Kidney (tissue), 14 donors: ENCODE measurements around the gene PCDHGB3. TPM values are rescaled to one million over a fixed set of nuclear protein-coding genes. Genes with fewer than 3 reads are reported as not detected.
A peak's percentile ranks its signal among the peaks of the same experiment; 100 is the strongest.

Source experiments
- DNase-seq, 5 donors: peaks; one replicate each; pipeline ENCODE4 v3.0.0-alpha.2; 2013 to 2020
- FAIRE-seq: peaks from 2 replicates; lab custom pipeline; 2012; peaks lifted over from hg19 to GRCh38; lab: Jason Lieb, UNC
- H3K27ac ChIP-seq, 2 donors: one replicate each; pipeline ENCODE4 v1.7.0; 2013; ENCODE audit warnings: low read depth in 2 of 2, low read length in 2 of 2, inconsistent platforms in 1 of 2
- H3K27me3 ChIP-seq: one replicate; pipeline ENCODE4 v1.7.1; 2013; ENCODE audit warnings: low read length, inconsistent platforms; ENCODE audit not compliant: control insufficient read depth, insufficient read depth
- H3K36me3 ChIP-seq, 3 donors: one replicate each; pipeline versions ENCODE4 v1.7.0 to v1.7.1; 2013; ENCODE audit warnings: low read length in 3 of 3, control low read depth in 1 of 3, inconsistent platforms in 1 of 3; ENCODE audit not compliant: insufficient read depth in 3 of 3, control insufficient read depth in 2 of 3
- H3K4me1 ChIP-seq, 3 donors: one replicate each; pipeline versions ENCODE4 v1.7.0 to v1.7.1; 2013; ENCODE audit warnings: low read length in 3 of 3, inconsistent platforms in 1 of 3, low read depth in 1 of 3; ENCODE audit not compliant: control insufficient read depth in 2 of 3, insufficient read depth in 2 of 3
- H3K4me3 ChIP-seq, 3 donors: one replicate each; pipeline versions ENCODE4 v1.7.0 to v1.8.1; 2013; ENCODE audit warnings: low read length in 3 of 3, control low read depth in 1 of 3, inconsistent platforms in 1 of 3
- H3K9ac ChIP-seq, 3 donors: one replicate each; pipeline versions ENCODE4 v1.7.0 to v1.7.1; 2013; ENCODE audit warnings: low read length in 3 of 3, control low read depth in 1 of 3, inconsistent platforms in 1 of 3
- H3K9me3 ChIP-seq, 3 donors: one replicate each; pipeline versions ENCODE4 v1.7.0 to v1.7.1; 2013; ENCODE audit warnings: low read length in 3 of 3, control low read depth in 1 of 3, inconsistent platforms in 1 of 3; ENCODE audit not compliant: control insufficient read depth in 2 of 3, insufficient read depth in 1 of 3
- CTCF ChIP-seq: IDR thresholded peaks from 3 replicates; pipeline ENCODE4 v1.5.1; 2012; ENCODE audit warnings: mild to moderate bottlenecking, moderate library complexity, borderline replicate concordance; ENCODE audit not compliant: insufficient read depth; ENCODE audit errors: extremely low read depth
- intact Hi-C: fragments of 100-400 bp; cut with DNase I; formaldehyde crosslinking; loops from one replicate; pipeline ENCODE4 v1.11.1; 2022
- polyA plus RNA-seq: library from polyadenylated mRNA; stranded (reverse); fragments of 350-450 nt; fragmentation: Illumina TruSeq; extraction: RNeasy Lipid Tissue Mini Kit (QIAGEN cat#74804); gene quantifications from one replicate; pipeline ENCODE4 v1.2.3, GENCODE V29; 2014; ENCODE audit warnings: low read depth, low replicate concordance; ENCODE audit not compliant: insufficient read depth
- total RNA-seq: library from RNA; stranded (reverse); fragmentation: NEBNext Ultra II Directional; extraction: Animal tissue kit (Norgen Biotek cat#: 25700); gene quantifications from one replicate; pipeline ENCODE4 v1.2.1, GENCODE V29; 2021
- donor health status: control.
- donor health status: control.
- donor health status: control.
- donor health status: control.
- donor health status: control.
- donor health status: DM: yes; HTN: yes; CAD: no.
- donor health status: Normal renal cell carcinoma (clear cell type).

The PCDHGB3 gene
- total and polyA plus RNA-seq, 2 donors from 2014 or later, result 0.15 to 4.4 TPM

- no peak for FAIRE-seq
- Histone ChIP-seq H3K27me3 (no peaks in the 10 kb centered on the region), H3K36me3 (no peaks in the 10 kb centered on the region), H3K4me1 (no peaks in the 10 kb centered on the region), H3K9ac (no peak overlapping the region), H3K9me3 (peaks cover 5 to 66% (median 34%) of the 10 kb centered on the region in 3 donors), H3K4me3 (peak overlapping the region in 1 of 3 donors; percentile 42), H3K27ac (no peak overlapping the region)
- intact Hi-C loops, result no loop called here
- no peak for DNase-seq
- no peak for TF ChIP-seq CTCF
Observed at GRCh38 chr5:141419074-141419880, 49.2 kb downstream of the PCDHGB3 start.

- Histone ChIP-seq H3K27ac (no peak within 1 kb of the TSS), H3K4me1 (no peaks in the 10 kb centered on the region), H3K27me3 (no peaks in the 10 kb centered on the region), H3K36me3 (no peaks in the 10 kb centered on the region), H3K9me3 (peaks cover 5 to 78% (median 43%) of the 10 kb centered on the region in 3 donors), H3K4me3 (peak within 1 kb of the TSS in 2 of 3 donors; percentile 32 to 39), H3K9ac (no peak within 1 kb of the TSS)
- FAIRE-seq (no peak), DNase-seq (peak in 3 of 5 donors; percentile 51 to 56 (median 55))
- TF ChIP-seq CTCF, result peak; percentile 25
- intact Hi-C loops, result no loop called here
Observed at GRCh38 chr5:141420855-141421488, 50.9 kb downstream of the PCDHGB3 start, which contains the start of gene PCDHGA11. TSS of gene PCDHGA11 (plus strand) at chr5:141421051. CDS start at chr5:141421228, 177 bp downstream.

GRCh38 chr5:141421489-141421855, 51.4 kb downstream of the PCDHGB3 start:
- Histone ChIP-seq H3K27ac (no peak overlapping the region), H3K9me3 (peaks cover 7 to 79% (median 45%) of the 10 kb centered on the region in 3 donors), H3K4me3 (peak overlapping the region in 2 of 3 donors; percentile 14 to 15), H3K4me1 (no peaks in the 10 kb centered on the region), H3K27me3 (no peaks in the 10 kb centered on the region), H3K9ac (no peak overlapping the region), H3K36me3 (no peaks in the 10 kb centered on the region)
- FAIRE-seq (no peak), DNase-seq (no peak)
- no peak for TF ChIP-seq CTCF
- intact Hi-C loops, result no loop called here

Other genes starting within 250 kb of the PCDHGB3 start
Only the 30 nearest of the 37 such genes appear.
- 2.4 TPM for gene PCDHB9, start 183.1 kb upstream of the PCDHGB3 start, total RNA-seq
- 0.47 TPM for gene PCDHB9, start 183.1 kb upstream of the PCDHGB3 start, polyA plus RNA-seq
- 2.3 TPM for gene PCDHB10, start 177.9 kb upstream of the PCDHGB3 start, total RNA-seq
- 0.73 TPM for gene PCDHB10, start 177.9 kb upstream of the PCDHGB3 start, polyA plus RNA-seq
- gene PCDHB11, start 170.6 kb upstream of the PCDHGB3 start, total RNA-seq, result 4.3 TPM
- 0.47 TPM for gene PCDHB11, start 170.6 kb upstream of the PCDHGB3 start, polyA plus RNA-seq
- 2.5 TPM for gene PCDHB12, start 161.5 kb upstream of the PCDHGB3 start, total RNA-seq
- gene PCDHB12, start 161.5 kb upstream of the PCDHGB3 start, polyA plus RNA-seq, result 0.77 TPM
- 5.9 TPM for gene PCDHB13, start 156.3 kb upstream of the PCDHGB3 start, total RNA-seq
- 0.86 TPM for gene PCDHB13, start 156.3 kb upstream of the PCDHGB3 start, polyA plus RNA-seq
- 6.2 TPM for gene PCDHB14, start 146.9 kb upstream of the PCDHGB3 start, total RNA-seq
- gene PCDHB14, start 146.9 kb upstream of the PCDHGB3 start, polyA plus RNA-seq, result 2.0 TPM
- gene PCDHB15, start 124.8 kb upstream of the PCDHGB3 start, total RNA-seq, result 6.0 TPM
- 1.8 TPM for gene PCDHB15, start 124.8 kb upstream of the PCDHGB3 start, polyA plus RNA-seq
- gene SLC25A2, start 66.2 kb upstream of the PCDHGB3 start, total RNA-seq, result 0.94 TPM
- not detected for gene SLC25A2, start 66.2 kb upstream of the PCDHGB3 start, polyA plus RNA-seq
- gene TAF7, start 49.5 kb upstream of the PCDHGB3 start, total RNA-seq, result 73.5 TPM
- gene TAF7, start 49.5 kb upstream of the PCDHGB3 start, polyA plus RNA-seq, result 71.3 TPM
- gene PCDHGA1, start 39.7 kb upstream of the PCDHGB3 start, total RNA-seq, result 0.69 TPM
- gene PCDHGA1, start 39.7 kb upstream of the PCDHGB3 start, polyA plus RNA-seq, result 0.19 TPM
- gene PCDHGA2, start 31.5 kb upstream of the PCDHGB3 start, total RNA-seq, result 4.7 TPM
- 0.73 TPM for gene PCDHGA2, start 31.5 kb upstream of the PCDHGB3 start, polyA plus RNA-seq
- 4.0 TPM for gene PCDHGA3, start 26.4 kb upstream of the PCDHGB3 start, total RNA-seq
- 0.22 TPM for gene PCDHGA3, start 26.4 kb upstream of the PCDHGB3 start, polyA plus RNA-seq
- gene PCDHGB1, start 20.1 kb upstream of the PCDHGB3 start, total RNA-seq, result 2.9 TPM
- gene PCDHGB1, start 20.1 kb upstream of the PCDHGB3 start, polyA plus RNA-seq, result 0.37 TPM
- gene PCDHGA4, start 15.2 kb upstream of the PCDHGB3 start, total RNA-seq, result 3.9 TPM
- gene PCDHGA4, start 15.2 kb upstream of the PCDHGB3 start, polyA plus RNA-seq, result 0.13 TPM
- gene PCDHGB2, start 10.2 kb upstream of the PCDHGB3 start, total RNA-seq, result 4.0 TPM
- not detected for gene PCDHGB2, start 10.2 kb upstream of the PCDHGB3 start, polyA plus RNA-seq
- 2.8 TPM for gene PCDHGA5, start 6.1 kb upstream of the PCDHGB3 start, total RNA-seq
- gene PCDHGA5, start 6.1 kb upstream of the PCDHGB3 start, polyA plus RNA-seq, result not detected
- gene PCDHGA6, start 3.6 kb downstream of the PCDHGB3 start, total RNA-seq, result 7.2 TPM
- 0.34 TPM for gene PCDHGA6, start 3.6 kb downstream of the PCDHGB3 start, polyA plus RNA-seq
- 4.1 TPM for gene PCDHGA7, start 12.5 kb downstream of the PCDHGB3 start, total RNA-seq
- 0.49 TPM for gene PCDHGA7, start 12.5 kb downstream of the PCDHGB3 start, polyA plus RNA-seq
- gene PCDHGB4, start 17.5 kb downstream of the PCDHGB3 start, total RNA-seq, result 6.1 TPM
- gene PCDHGB4, start 17.5 kb downstream of the PCDHGB3 start, polyA plus RNA-seq, result 1.0 TPM
- 1.8 TPM for gene PCDHGA8, start 22.4 kb downstream of the PCDHGB3 start, total RNA-seq
- gene PCDHGA8, start 22.4 kb downstream of the PCDHGB3 start, polyA plus RNA-seq, result 0.09 TPM
- 12.3 TPM for gene PCDHGB5, start 27.7 kb downstream of the PCDHGB3 start, total RNA-seq
- 0.82 TPM for gene PCDHGB5, start 27.7 kb downstream of the PCDHGB3 start, polyA plus RNA-seq
- gene PCDHGA9, start 32.5 kb downstream of the PCDHGB3 start, total RNA-seq, result 7.6 TPM
- gene PCDHGA9, start 32.5 kb downstream of the PCDHGB3 start, polyA plus RNA-seq, result 0.54 TPM
- 7.5 TPM for gene PCDHGB6, start 37.8 kb downstream of the PCDHGB3 start, total RNA-seq
- 0.22 TPM for gene PCDHGB6, start 37.8 kb downstream of the PCDHGB3 start, polyA plus RNA-seq
- 5.1 TPM for gene PCDHGA10, start 42.7 kb downstream of the PCDHGB3 start, total RNA-seq
- 0.47 TPM for gene PCDHGA10, start 42.7 kb downstream of the PCDHGB3 start, polyA plus RNA-seq
- gene PCDHGB7, start 47.4 kb downstream of the PCDHGB3 start, total RNA-seq, result 15.1 TPM
- gene PCDHGB7, start 47.4 kb downstream of the PCDHGB3 start, polyA plus RNA-seq, result 1.0 TPM
- gene PCDHGA11, start 50.8 kb downstream of the PCDHGB3 start, total RNA-seq, result 3.6 TPM
- 0.37 TPM for gene PCDHGA11, start 50.8 kb downstream of the PCDHGB3 start, polyA plus RNA-seq
- 4.0 TPM for gene PCDHGA12, start 60.3 kb downstream of the PCDHGB3 start, total RNA-seq
- gene PCDHGA12, start 60.3 kb downstream of the PCDHGB3 start, polyA plus RNA-seq, result 0.24 TPM
- gene PCDHGC3, start 105.7 kb downstream of the PCDHGB3 start, total RNA-seq, result 51.5 TPM
- 41.0 TPM for gene PCDHGC3, start 105.7 kb downstream of the PCDHGB3 start, polyA plus RNA-seq
- 1.5 TPM for gene PCDHGC4, start 114.8 kb downstream of the PCDHGB3 start, total RNA-seq
- gene PCDHGC4, start 114.8 kb downstream of the PCDHGB3 start, polyA plus RNA-seq, result not detected
- 1.4 TPM for gene PCDHGC5, start 118.8 kb downstream of the PCDHGB3 start, total RNA-seq
- gene PCDHGC5, start 118.8 kb downstream of the PCDHGB3 start, polyA plus RNA-seq, result not detected